Activated CD8-positive, alpha-beta T cell treated with anti-CD3 and anti-CD28 coated beads for 36 hours (primary cell): Measurements from ENCODE around the gene TEX44. TPM values are rescaled to one million over a fixed set of nuclear protein-coding genes. Genes with fewer than 3 reads are reported as not detected.
"Not testable (repeated sequence)": the region's sequence is repeated elsewhere in the genome, so short reads cannot be mapped to it uniquely, and the experiment has no call there.

Experiments
- ATAC-seq: fragments of 200-7000 bp; cut with Tn5 transposase; one replicate; pipeline ENCODE4 v1.10.0; 2021; ENCODE audit warnings: mild to moderate bottlenecking, moderate library complexity
- CTCF ChIA-PET: fragments of 350-600 bp; sonication (Branson Sonifier 250); formaldehyde crosslinking; loops from one replicate; lab custom pipeline; 2021; ENCODE audit warnings: antibody characterized with exemption; lab: Charles Lee
- POLR2A ChIA-PET: fragments of 350-600 bp; sonication (Branson Sonifier 250); formaldehyde crosslinking; loops from one replicate; lab custom pipeline; 2021; ENCODE audit warnings: antibody characterized with exemption; lab: Charles Lee
- DNase-seq: peaks from one replicate; pipeline ENCODE4 v3.0.0-alpha.2; 2020
- H3K27ac Mint-ChIP-seq: one replicate; pipeline ENCODE4 v1.8.0; 2021; ENCODE audit warnings: mild to moderate bottlenecking, mixed read lengths
- H3K27me3 Mint-ChIP-seq: one replicate; pipeline ENCODE4 v1.8.0; 2021; ENCODE audit warnings: mixed read lengths
- H3K36me3 Mint-ChIP-seq: one replicate; pipeline ENCODE4 v1.8.0; 2021; ENCODE audit warnings: low read depth, mixed read lengths
- H3K4me1 Mint-ChIP-seq: one replicate; pipeline ENCODE4 v1.8.0; 2021; ENCODE audit warnings: low read depth, mixed read lengths
- H3K4me3 Mint-ChIP-seq: one replicate; pipeline ENCODE4 v1.8.0; 2021; ENCODE audit warnings: mild to moderate bottlenecking, moderate library complexity, mixed read lengths
- H3K9me3 Mint-ChIP-seq: one replicate; pipeline ENCODE4 v1.8.0; 2021; ENCODE audit warnings: mixed read lengths
- CTCF ChIP-seq: fragments of 200-600 bp; IDR thresholded peaks from one replicate; pipeline ENCODE4 v1.8.0; 2022; ENCODE audit warnings: antibody characterized with exemption, mild to moderate bottlenecking
- intact Hi-C: fragments of 100-400 bp; cut with micrococcal nuclease; formaldehyde crosslinking; loops from one replicate; pipeline ENCODE4 v1.10.0; 2022
- total RNA-seq, 2 experiments: library from RNA; stranded (reverse); gene quantifications; one replicate each; pipeline ENCODE4 v1.2.3, GENCODE V29; 2021

Gene TEX44
- total RNA-seq, 2 experiments from 2014 or later, result not detected

GRCh38 chr2:231571661-231572191, 20.9 kb upstream of the TEX44 start:
- intact Hi-C loops, result no loop called here
- no peak for TF ChIP-seq CTCF
- POLR2A ChIA-PET, result no interaction called here
- no peaks in the 10 kb centered on the region for H3K36me3 Mint-ChIP-seq
- H3K4me3 Mint-ChIP-seq, result no peak overlapping the region
- no peak overlapping the region for H3K27ac Mint-ChIP-seq
- H3K27me3 Mint-ChIP-seq, result no peaks in the 10 kb centered on the region
- ATAC-seq (no peak), DNase-seq (no peak)
- H3K4me1 Mint-ChIP-seq, result peaks cover 6% of the 10 kb centered on the region
- CTCF ChIA-PET, result interaction anchor here (0.6 to 1.2 kb wide), 2 partner anchors 28 to 30 kb away, joined by 3 read pairs; no protein-coding TSS in a partner anchor
- no peaks in the 10 kb centered on the region for H3K9me3 Mint-ChIP-seq

GRCh38 chr2:231573096-231573495, 19.6 kb upstream of the TEX44 start:
- Mint-ChIP-seq H3K9me3 (no peaks in the 10 kb centered on the region), H3K36me3 (no peaks in the 10 kb centered on the region), H3K27ac (no peak overlapping the region), H3K4me1 (peaks cover 6% of the 10 kb centered on the region), H3K27me3 (no peaks in the 10 kb centered on the region), H3K4me3 (no peak overlapping the region)
- ChIA-PET CTCF (no interaction called here), POLR2A (no interaction called here)
- ATAC-seq, result no peak
- intact Hi-C loops, result no loop called here
- TF ChIP-seq CTCF, result no peak
- no peak for DNase-seq

GRCh38 chr2:231573698-231574421, 18.8 kb upstream of the TEX44 start:
- POLR2A ChIA-PET, result no interaction called here
- H3K27me3 Mint-ChIP-seq, result no peaks in the 10 kb centered on the region
- peaks cover 2% of the 10 kb centered on the region for H3K4me1 Mint-ChIP-seq
- H3K36me3 Mint-ChIP-seq, result no peaks in the 10 kb centered on the region
- no peak for ATAC-seq
- CTCF ChIA-PET, result interaction anchor here (1.2 kb wide), 1 partner anchor 141 kb away, joined by 3 read pairs; no protein-coding TSS in a partner anchor
- DNase-seq, result no peak
- H3K4me3 Mint-ChIP-seq, result no peak overlapping the region
- no peak for TF ChIP-seq CTCF
- H3K27ac Mint-ChIP-seq, result no peak overlapping the region
- intact Hi-C loops, result no loop called here
- no peaks in the 10 kb centered on the region for H3K9me3 Mint-ChIP-seq

GRCh38 chr2:231575612-231576256, 16.9 kb upstream of the TEX44 start:
- intact Hi-C loops, result no loop called here
- no peaks in the 10 kb centered on the region for H3K4me1 Mint-ChIP-seq
- ChIA-PET POLR2A (interaction anchor here (1.1 kb wide), 1 partner anchor 111 kb away, joined by 4 read pairs; the partner anchor contains the start of gene NCL), CTCF (no interaction called here)
- H3K4me3 Mint-ChIP-seq, result no peak overlapping the region
- no peak overlapping the region for H3K27ac Mint-ChIP-seq
- DNase-seq (no peak), ATAC-seq (no peak)
- peaks cover 3% of the 10 kb centered on the region for H3K27me3 Mint-ChIP-seq
- no peaks in the 10 kb centered on the region for H3K36me3 Mint-ChIP-seq
- peaks cover 2% of the 10 kb centered on the region for H3K9me3 Mint-ChIP-seq
- no peak for TF ChIP-seq CTCF

- no peaks in the 10 kb centered on the region for H3K4me1 Mint-ChIP-seq
- peaks cover 2% of the 10 kb centered on the region for H3K9me3 Mint-ChIP-seq
- intact Hi-C loops, result no loop called here
- DNase-seq (no peak), ATAC-seq (no peak)
- no peak for TF ChIP-seq CTCF
- H3K27me3 Mint-ChIP-seq, result peaks cover 3% of the 10 kb centered on the region
- ChIA-PET POLR2A (interaction anchor here (1.1 kb wide), 1 partner anchor 112 kb away, joined by 4 read pairs; the partner anchor contains the start of gene NCL), CTCF (no interaction called here)
- H3K27ac Mint-ChIP-seq, result no peak overlapping the region
- no peaks in the 10 kb centered on the region for H3K36me3 Mint-ChIP-seq
- H3K4me3 Mint-ChIP-seq, result no peak overlapping the region
Measured at GRCh38 chr2:231576465-231576864, 16.2 kb upstream of the TEX44 start.

- CTCF ChIA-PET, result interaction anchor here (1.1 kb wide), 1 partner anchor 15 kb away, joined by 5 read pairs; no protein-coding TSS in a partner anchor
- not testable (repeated sequence) for H3K9me3 Mint-ChIP-seq, H3K36me3 Mint-ChIP-seq
Measured at GRCh38 chr2:231578655-231579054, 14.0 kb upstream of the TEX44 start.

More at GRCh38 chr2:231578655-231579054, 14.0 kb upstream of the TEX44 start:
- POLR2A ChIA-PET, result interaction anchor here (0.6 kb wide), 1 partner anchor 215 kb away, joined by 3 read pairs; no protein-coding TSS in a partner anchor
- H3K27ac Mint-ChIP-seq, ATAC-seq, DNase-seq, H3K4me1 Mint-ChIP-seq, H3K4me3 Mint-ChIP-seq, intact Hi-C loops, H3K27me3 Mint-ChIP-seq: not testable (repeated sequence)
